AG09319 (cell line): ENCODE results near the gene TBC1D22A.
A peak's percentile ranks its signal among the peaks of the same experiment; 100 is the strongest.

Experiments
- DNase-seq: peaks from one replicate; pipeline ENCODE4 v3.0.0-alpha.2; 2010; ENCODE audit warnings: low read depth; ENCODE audit errors: extremely low read depth
- TF ChIP-seq, protein P1 (sequence below): IDR thresholded peaks from 2 replicates; pipeline ENCODE4 v1.5.1; 2011; ENCODE audit warnings: low read depth, mild to moderate bottlenecking, inconsistent platforms, low read length, moderate library complexity

The TBC1D22A gene

DNA sequence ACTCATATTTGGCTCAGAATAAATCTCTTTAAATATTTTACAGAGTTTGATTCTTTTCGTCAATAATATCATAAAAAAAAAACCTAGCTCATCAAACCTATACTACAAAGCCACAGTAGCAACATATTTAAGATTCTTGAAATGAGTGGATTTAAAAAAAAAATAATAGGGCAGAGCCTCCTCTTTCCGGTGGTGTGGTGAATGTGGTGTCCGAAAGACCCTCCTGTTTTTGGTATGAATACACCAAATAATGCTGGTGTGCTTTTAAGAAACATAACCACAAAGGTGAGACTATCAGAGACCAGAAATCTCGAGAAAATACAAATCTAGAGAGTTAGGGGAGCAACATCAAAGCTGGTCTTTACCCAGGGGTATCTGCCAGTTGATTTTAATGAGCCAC, 342.6 kb downstream of the TBC1D22A start:
- TF ChIP-seq, protein P1, sequence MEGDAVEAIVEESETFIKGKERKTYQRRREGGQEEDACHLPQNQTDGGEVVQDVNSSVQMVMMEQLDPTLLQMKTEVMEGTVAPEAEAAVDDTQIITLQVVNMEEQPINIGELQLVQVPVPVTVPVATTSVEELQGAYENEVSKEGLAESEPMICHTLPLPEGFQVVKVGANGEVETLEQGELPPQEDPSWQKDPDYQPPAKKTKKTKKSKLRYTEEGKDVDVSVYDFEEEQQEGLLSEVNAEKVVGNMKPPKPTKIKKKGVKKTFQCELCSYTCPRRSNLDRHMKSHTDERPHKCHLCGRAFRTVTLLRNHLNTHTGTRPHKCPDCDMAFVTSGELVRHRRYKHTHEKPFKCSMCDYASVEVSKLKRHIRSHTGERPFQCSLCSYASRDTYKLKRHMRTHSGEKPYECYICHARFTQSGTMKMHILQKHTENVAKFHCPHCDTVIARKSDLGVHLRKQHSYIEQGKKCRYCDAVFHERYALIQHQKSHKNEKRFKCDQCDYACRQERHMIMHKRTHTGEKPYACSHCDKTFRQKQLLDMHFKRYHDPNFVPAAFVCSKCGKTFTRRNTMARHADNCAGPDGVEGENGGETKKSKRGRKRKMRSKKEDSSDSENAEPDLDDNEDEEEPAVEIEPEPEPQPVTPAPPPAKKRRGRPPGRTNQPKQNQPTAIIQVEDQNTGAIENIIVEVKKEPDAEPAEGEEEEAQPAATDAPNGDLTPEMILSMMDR, result no peak
- DNase-seq, result no peak

DNA sequence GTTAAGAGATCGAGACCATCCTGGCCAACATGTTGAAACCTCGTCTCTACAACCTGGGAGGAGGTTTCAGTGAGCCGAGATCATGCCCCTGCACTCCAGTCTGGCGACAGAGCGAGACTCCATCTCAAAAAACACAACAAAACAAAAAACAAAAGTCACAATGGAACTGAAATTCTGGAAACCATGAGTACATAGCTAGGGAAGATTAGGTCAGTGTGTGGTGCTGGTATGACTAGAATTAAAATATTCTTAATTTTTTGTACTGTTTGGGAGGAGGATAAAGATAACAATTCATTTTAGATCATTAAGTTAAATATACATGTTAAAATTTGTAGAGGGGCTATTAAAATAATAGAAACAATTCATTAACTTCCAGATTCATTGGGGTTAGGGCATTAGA, 344.4 kb downstream of the TBC1D22A start:
- DNase-seq, result no peak
- TF ChIP-seq, protein P1, result no peak

DNA sequence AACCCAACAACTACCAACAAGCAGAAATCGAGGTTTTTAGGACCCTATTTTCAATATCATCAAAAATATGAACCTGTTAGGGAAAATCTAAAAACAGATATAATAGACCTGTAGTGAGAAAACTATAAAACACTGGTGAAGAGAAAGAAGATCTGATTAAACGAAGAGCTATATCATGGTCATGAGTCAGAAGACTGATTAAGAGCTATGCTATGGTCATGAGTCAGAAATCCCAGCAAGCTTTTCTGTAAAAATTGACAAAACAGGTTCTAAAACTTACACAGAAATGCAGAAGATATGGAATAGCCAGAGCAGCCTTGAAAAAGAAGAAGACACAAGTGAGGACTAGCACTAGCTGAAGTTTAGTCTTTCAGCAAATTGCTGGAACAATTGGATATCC, 345.0 kb downstream of the TBC1D22A start:
- DNase-seq, result peak; percentile 14
- TF ChIP-seq, protein P1, result no peak

DNA sequence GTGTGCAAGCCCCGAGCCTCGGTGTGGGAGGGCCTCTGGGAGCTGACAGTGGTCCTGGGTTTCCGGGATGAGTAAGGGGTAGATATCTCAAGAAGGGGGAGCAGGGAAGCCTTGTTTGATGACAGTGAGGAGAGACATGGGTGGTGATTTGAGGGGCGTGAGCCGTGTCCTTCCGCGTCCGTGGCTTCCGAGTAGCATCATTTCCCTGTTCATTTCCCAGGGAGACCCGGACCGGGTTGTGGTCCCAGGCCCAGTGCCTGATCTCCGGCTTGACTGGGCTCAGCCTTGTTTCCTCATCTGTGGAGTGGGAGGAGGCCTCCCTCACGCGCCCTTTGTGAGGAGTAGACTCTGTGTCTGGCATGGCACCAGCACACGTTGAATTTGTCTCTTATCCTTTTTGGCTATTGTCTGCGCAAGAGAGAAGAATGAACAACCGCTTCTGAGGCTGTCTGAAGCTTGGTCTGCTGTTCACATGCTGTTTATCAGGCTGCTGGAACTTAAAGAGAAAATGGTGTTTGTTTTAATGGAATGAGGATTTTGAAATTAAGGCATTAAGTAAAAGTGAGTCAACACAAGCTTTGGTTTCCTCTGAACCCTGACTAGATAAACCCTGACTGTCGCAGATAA, 348.5 kb downstream of the TBC1D22A start:
- no peak for DNase-seq
- TF ChIP-seq, protein P1, result no peak

DNA sequence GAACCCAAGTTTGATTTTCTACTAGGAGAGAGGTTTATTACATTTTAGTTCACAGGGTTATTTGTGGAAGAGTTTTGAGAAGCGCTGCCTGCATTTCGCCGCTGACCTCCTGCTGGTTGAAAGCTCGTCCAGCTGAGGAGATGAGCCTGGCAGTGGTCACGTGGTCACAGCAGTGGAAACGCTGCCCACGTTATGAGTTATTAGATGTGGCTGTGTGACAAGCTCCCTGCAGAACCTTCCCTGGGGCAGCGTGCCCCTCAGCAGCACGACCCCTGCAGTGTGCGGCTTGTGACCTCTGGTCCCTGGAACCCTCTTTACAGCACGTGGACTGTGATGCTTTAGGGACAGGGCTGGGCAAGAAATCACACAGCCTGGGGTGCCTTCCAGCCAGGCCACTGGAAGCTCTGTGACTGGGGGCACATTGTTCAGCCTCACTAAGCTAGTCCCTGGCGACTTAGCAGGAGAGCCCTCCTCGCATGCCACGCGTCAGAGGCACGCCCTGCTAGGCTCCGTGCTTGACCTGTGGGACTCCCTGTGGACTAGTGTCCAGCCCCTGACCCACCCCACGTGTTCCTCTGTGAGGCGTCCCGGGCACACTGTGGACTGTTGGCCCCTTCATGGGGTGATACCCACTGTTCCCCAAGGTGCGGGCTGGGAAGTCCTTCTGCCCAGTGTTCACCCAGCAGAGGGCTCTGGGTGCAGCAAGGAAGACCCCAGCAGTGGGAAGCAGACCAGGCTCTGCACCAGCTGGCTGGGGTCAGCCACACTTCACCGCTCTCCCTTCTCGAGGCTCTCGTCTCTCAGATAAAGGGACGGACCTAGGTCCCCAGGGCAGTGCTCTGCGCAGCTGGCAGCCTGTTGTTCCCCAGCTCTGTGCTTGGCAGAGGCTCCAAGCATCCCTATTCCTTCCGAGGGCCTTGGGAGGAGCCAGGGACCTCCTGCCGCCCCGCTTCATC, 349.5 kb downstream of the TBC1D22A start:
- DNase-seq, result no peak
- TF ChIP-seq, protein P1, result no peak

DNA sequence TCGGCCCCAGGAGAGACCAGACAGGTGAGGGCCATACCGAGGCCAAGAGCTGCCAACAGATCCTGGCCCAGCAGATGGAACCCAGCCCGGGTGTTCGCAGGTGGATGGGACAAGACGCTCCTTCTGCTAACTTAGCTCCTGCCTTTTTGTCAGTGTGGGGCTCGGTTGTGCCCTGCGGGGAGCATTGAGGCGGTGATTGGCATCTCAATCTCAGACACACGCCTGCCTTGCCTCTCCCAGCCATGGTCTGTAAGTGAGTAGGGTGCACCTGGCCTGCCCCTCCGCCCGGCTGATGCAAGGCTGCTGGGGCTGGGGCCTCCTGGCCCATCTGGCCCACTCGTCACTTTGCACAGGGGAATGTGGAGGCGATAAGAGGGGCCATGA, 350.1 kb downstream of the TBC1D22A start:
- TF ChIP-seq, protein P1, result no peak
- no peak for DNase-seq
